Spleen (tissue), 11 donors: ENCODE data around the gene SFMBT1. TPM values are rescaled to one million over a fixed set of nuclear protein-coding genes. Genes with fewer than 3 reads are reported as not detected.

Experiments
- DNase-seq: peaks from one replicate; pipeline ENCODE4 v3.0.0-alpha.2; 2020
- H3K27ac ChIP-seq, 8 donors: fragments of 200-600 bp; sonication (generic) in 7 of 8; 1 replicate in 4 of 8; 2 replicates in 4 of 8; pipeline versions ENCODE4 v1.5.0 to v1.8.0; 2016 to 2021; ENCODE audit warnings: inconsistent platforms in 4 of 8, mild to moderate bottlenecking in 4 of 8, moderate library complexity in 1 of 8
- H3K27me3 ChIP-seq, 7 donors: fragments of 200-600 bp; sonication (generic) in 6 of 7; replicated peaks in 1 of 7; 1 replicate in 4 of 7; 2 replicates in 3 of 7; pipeline versions ENCODE4 v1.5.0 to v1.8.0; 2016 to 2021; ENCODE audit warnings: inconsistent platforms in 3 of 7, mild to moderate bottlenecking in 1 of 7
- H3K36me3 ChIP-seq, 6 donors: fragments of 200-600 bp; sonication (generic) in 5 of 6; 1 replicate in 4 of 6; 2 replicates in 2 of 6; pipeline versions ENCODE4 v1.5.0 to v1.8.0; 2016 to 2021; ENCODE audit warnings: inconsistent platforms in 2 of 6
- H3K4me1 ChIP-seq, 6 donors: fragments of 200-600 bp; sonication (generic) in 5 of 6; 1 replicate in 3 of 6; 2 replicates in 3 of 6; pipeline versions ENCODE4 v1.5.0 to v1.8.0; 2016 to 2021; ENCODE audit warnings: inconsistent platforms in 3 of 6
- H3K4me3 ChIP-seq, 8 donors: fragments of 200-600 bp; sonication (generic) in 7 of 8; 1 replicate in 4 of 8; 2 replicates in 4 of 8; pipeline versions ENCODE4 v1.5.0 to v1.8.0; 2016 to 2021; ENCODE audit warnings: inconsistent platforms in 4 of 8, mild to moderate bottlenecking in 4 of 8, moderate library complexity in 2 of 8
- H3K9me3 ChIP-seq, 8 donors: fragments of 200-600 bp; sonication (generic) in 7 of 8; 1 replicate in 4 of 8; 2 replicates in 4 of 8; pipeline versions ENCODE4 v1.5.0 to v1.8.0; 2016 to 2021; ENCODE audit warnings: inconsistent platforms in 4 of 8
- POLR2A ChIP-seq, 3 donors: fragments of 450-650 bp; IDR thresholded peaks; one replicate each; pipeline ENCODE4 v1.5.1; 2017; ENCODE audit warnings: antibody characterized with exemption in 3 of 3, mild to moderate bottlenecking in 1 of 3
- POLR2AphosphoS5 ChIP-seq, 3 donors: sonication (generic); formaldehyde crosslinking; IDR thresholded peaks; one replicate each; pipeline ENCODE4 v1.5.1; 2017; ENCODE audit warnings: antibody characterized with exemption in 3 of 3
- WGBS, 5 donors: extraction: QIAGEN DNeasy Blood & Tissue Kit in 3 of 5; methylation state at CpG; one replicate each; pipeline versions ENCODE4 v1.1.5 to v1.1.7; 2013 to 2018; 5-methylcytosine and 5-hydroxymethylcytosine counted together
- intact Hi-C: fragments of 100-400 bp; cut with DNase I; formaldehyde crosslinking; loops from one replicate; pipeline ENCODE4 v1.15.0; 2023; ENCODE audit warnings: low total_unique reads
- polyA plus RNA-seq, 3 donors: library from polyadenylated mRNA; stranded (reverse); fragments of 200-250 nt; gene quantifications; one replicate each; pipeline ENCODE4 v1.2.1, GENCODE V29; 2013
- total RNA-seq, 7 donors: library from RNA; depleted of rRNA in 3 of 7; stranded (reverse); fragments of >200 nt in 3 of 7; fragmentation: NEBNext Ultra II Directional in 4 of 7; extraction: Animal tissue kit (Norgen Biotek cat#: 25700) in 4 of 7; gene quantifications; one replicate each; pipeline versions ENCODE4 v1.1.0 to v1.2.1, GENCODE V29; 2016 to 2021
- TF ChIP-seq, protein P1 (sequence below), 11 experiments: fragments of 200-600 bp in 7 of 11; fragments of 450-650 bp in 4 of 11; sonication (generic) in 4 of 11; IDR thresholded peaks in 8 of 11; conservative IDR thresholded peaks in 3 of 11; 1 replicate in 7 of 11; 2 replicates in 4 of 11; pipeline versions ENCODE4 v1.4.0 to v1.8.0; 2016 to 2021; ENCODE audit warnings: antibody characterized with exemption in 11 of 11, inconsistent platforms in 4 of 11, mild to moderate bottlenecking in 1 of 11
- donor health status: healthy with polysubstance abuse.
- donor health status: DM: no; HTN: no; CAD: no; lungs with moderate emphysema.
- donor health status: DM: no; HTN: no; CAD: no.
- donor health status: Bipolar disorder and iron deficiency.
- donor health status: healthy.
- donor health status: DM: no; HTN: no; CAD: no.
- donor health status: DM: yes; HTN: yes; CAD: no.

SFMBT1 gene
- total and polyA plus RNA-seq, 10 donors = 3.0 to 24.9 (median 12.3) TPM

DNA sequence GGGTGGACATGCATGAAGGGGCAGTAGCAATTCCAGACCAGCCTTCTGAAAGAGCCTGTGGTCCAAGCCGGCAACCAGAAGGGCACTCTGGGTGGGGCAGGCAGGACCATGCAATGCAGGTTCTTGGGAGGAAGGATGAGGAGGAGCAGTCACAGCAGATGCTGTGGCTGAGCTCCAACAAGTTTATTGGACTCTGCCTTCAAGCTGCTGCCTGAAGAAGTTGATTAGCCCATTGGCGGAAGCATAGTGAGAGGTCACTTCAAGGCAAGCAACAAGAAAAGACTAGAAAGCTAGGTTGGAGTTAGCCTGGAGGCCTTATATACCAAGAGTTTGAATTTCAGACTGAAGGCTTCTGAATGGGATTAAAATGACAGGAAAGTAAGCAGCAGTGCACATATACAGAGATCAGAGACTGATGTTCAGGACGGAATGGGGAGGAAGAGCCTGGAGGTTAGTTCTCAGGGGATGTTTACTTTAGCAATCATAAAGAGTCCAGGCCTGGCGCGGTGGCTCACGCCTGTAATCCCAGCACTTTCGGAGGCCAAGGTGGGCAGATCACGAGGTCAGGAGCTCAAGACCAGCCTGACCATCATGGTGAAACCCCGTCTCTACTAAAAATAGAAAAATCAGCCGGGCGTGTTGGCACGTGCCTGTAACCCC lies 39.9 kb downstream of the SFMBT1 start:
- H3K4me3 ChIP-seq = no peak overlapping the region
- no peaks in the 10 kb centered on the region for H3K9me3 ChIP-seq
- TF ChIP-seq POLR2AphosphoS5 (IDR thresholded peaks at IDR 0.05) (no peak), POLR2A (IDR thresholded peaks at IDR 0.05) (no peak)
- TF ChIP-seq, protein P1, sequence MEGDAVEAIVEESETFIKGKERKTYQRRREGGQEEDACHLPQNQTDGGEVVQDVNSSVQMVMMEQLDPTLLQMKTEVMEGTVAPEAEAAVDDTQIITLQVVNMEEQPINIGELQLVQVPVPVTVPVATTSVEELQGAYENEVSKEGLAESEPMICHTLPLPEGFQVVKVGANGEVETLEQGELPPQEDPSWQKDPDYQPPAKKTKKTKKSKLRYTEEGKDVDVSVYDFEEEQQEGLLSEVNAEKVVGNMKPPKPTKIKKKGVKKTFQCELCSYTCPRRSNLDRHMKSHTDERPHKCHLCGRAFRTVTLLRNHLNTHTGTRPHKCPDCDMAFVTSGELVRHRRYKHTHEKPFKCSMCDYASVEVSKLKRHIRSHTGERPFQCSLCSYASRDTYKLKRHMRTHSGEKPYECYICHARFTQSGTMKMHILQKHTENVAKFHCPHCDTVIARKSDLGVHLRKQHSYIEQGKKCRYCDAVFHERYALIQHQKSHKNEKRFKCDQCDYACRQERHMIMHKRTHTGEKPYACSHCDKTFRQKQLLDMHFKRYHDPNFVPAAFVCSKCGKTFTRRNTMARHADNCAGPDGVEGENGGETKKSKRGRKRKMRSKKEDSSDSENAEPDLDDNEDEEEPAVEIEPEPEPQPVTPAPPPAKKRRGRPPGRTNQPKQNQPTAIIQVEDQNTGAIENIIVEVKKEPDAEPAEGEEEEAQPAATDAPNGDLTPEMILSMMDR (IDR thresholded peaks at IDR 0.05 in 8 of 11, conservative IDR thresholded peaks at IDR 0.05 in 3 of 11) = no peak
- no peak overlapping the region for H3K27ac ChIP-seq
- no peaks in the 10 kb centered on the region for H3K27me3 ChIP-seq
- DNase-seq = no peak
- 80 to 91% (median 88%) methylated on average over 12 of the region's 12 CpGs for whole genome bisulfite sequencing, 5 donors
- H3K4me1 ChIP-seq = peaks cover 0 to 18% (median 0%) of the 10 kb centered on the region in 6 donors
- no peaks in the 10 kb centered on the region for H3K36me3 ChIP-seq
- intact Hi-C loops = no loop called here

DNA sequence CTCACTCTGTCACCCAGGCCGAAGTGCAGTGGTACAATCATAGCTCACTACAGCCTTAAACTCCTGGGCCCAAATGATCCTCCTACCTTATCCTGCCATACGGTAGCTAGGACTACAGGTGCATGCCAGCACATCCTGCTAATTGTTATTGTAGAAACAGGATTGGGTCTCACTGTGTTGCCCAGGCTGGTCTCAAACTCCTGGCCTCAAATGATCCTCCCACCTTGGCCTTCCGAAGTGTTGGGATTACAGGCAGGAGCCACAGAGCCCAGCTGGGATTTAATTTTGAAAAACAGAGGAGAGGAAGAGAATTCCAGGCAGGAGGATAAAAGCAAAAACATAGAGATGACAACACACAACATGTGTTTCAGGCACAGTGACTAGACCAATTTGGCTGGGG lies 40.5 kb downstream of the SFMBT1 start:
- DNase-seq = no peak
- no peak overlapping the region for H3K4me3 ChIP-seq
- H3K27me3 ChIP-seq = no peaks in the 10 kb centered on the region
- H3K4me1 ChIP-seq = peaks cover 0 to 13% (median 0%) of the 10 kb centered on the region in 6 donors
- no peaks in the 10 kb centered on the region for H3K36me3 ChIP-seq
- 63 to 93% (median 67%) methylated on average over 3 of the region's 3 CpGs for WGBS, 5 donors
- no peaks in the 10 kb centered on the region for H3K9me3 ChIP-seq
- intact Hi-C loops = no loop called here
- no peak overlapping the region for H3K27ac ChIP-seq
- TF ChIP-seq POLR2AphosphoS5 (IDR thresholded peaks at IDR 0.05) (no peak), POLR2A (IDR thresholded peaks at IDR 0.05) (no peak)
- TF ChIP-seq, protein P1 (IDR thresholded peaks at IDR 0.05 in 8 of 11, conservative IDR thresholded peaks at IDR 0.05 in 3 of 11) = no peak

DNA sequence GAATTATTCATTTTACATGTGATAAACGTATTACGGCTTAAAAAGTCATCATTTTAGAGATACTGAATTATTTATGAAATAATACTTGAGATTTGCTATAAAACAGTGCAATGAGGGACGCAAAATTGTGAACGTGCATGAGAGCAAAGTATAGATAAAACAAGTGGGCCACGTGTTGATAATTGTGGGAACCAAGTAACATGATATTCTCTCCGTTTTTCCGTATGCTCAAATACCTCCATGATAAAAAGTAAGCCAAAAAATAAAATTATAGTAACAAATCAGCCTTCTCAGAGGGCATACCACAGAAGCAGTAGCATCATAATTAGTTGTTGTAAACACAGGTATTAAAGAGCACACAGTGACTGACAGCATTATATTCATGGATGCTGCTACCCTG lies 42.6 kb downstream of the SFMBT1 start:
- Histone ChIP-seq H3K4me1 (no peaks in the 10 kb centered on the region), H3K4me3 (no peak overlapping the region), H3K27me3 (no peaks in the 10 kb centered on the region), H3K9me3 (no peaks in the 10 kb centered on the region), H3K36me3 (peaks cover 0 to 10% (median 0%) of the 10 kb centered on the region in 6 donors), H3K27ac (no peak overlapping the region)
- TF ChIP-seq POLR2AphosphoS5 (IDR thresholded peaks at IDR 0.05) = no peak
- no peak for TF ChIP-seq POLR2A (IDR thresholded peaks at IDR 0.05)
- TF ChIP-seq, protein P1 (IDR thresholded peaks at IDR 0.05 in 8 of 11, conservative IDR thresholded peaks at IDR 0.05 in 3 of 11) = no peak
- intact Hi-C loops = no loop called here
- no peak for DNase-seq
- 94 to 97% (median 95%) methylated on average over 7 of the region's 7 CpGs for WGBS, 5 donors

DNA sequence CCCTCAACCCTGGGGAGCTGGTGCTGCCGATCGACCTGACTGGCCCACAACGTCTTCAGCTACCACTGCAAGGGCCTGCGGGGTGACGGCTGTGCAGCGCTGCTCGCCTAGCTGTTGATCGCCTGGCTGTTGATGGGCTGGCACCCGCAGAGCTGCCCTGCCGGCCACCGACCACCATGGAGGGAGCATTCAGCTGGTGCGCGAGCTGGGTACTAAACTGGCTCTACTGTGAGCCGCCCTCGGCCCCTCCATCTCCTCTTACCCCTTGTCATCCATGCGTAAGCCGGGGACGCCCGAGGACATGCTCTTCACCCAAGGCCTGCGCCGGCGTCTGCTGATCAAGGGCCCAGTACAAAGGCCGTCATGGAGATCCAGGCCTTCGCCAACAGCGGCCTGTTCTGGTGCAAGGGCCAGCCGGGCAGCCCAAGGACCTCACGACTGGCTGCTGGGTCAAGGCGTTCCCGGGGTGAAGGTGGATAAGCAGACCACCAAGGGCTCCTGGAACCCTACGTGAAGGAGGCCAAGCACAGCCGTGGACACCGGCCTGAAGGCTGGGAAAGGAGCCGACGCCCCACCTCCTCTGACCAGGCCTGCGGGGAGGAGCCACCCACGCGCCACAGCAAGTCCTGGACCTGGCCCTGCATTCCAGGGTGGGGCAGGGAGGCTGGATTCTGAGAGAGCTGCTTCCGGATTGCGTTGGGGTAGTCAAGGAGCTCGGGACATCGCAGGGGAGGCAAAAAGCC lies 46.9 kb downstream of the SFMBT1 start:
- Histone ChIP-seq H3K4me1 (no peaks in the 10 kb centered on the region), H3K27me3 (no peaks in the 10 kb centered on the region), H3K27ac (no peak overlapping the region), H3K9me3 (no peaks in the 10 kb centered on the region), H3K36me3 (peaks cover 0 to 19% (median 0%) of the 10 kb centered on the region in 6 donors), H3K4me3 (no peak overlapping the region)
- 95 to 100% (median 97%) methylated on average over 5 to 41 of the region's 41 CpGs for WGBS, 5 donors
- intact Hi-C loops = no loop called here
- no peak for TF ChIP-seq POLR2AphosphoS5 (IDR thresholded peaks at IDR 0.05)
- TF ChIP-seq POLR2A (IDR thresholded peaks at IDR 0.05) = no peak
- TF ChIP-seq, protein P1 (IDR thresholded peaks at IDR 0.05 in 8 of 11, conservative IDR thresholded peaks at IDR 0.05 in 3 of 11) = no peak
- no peak for DNase-seq
